ENCODE measurements around the gene SIGLEC15. TPM values are rescaled to one million over a fixed set of nuclear protein-coding genes. Genes with fewer than 3 reads are reported as not detected.

The SIGLEC15 gene
- total RNA-seq, 1 donor from 2014 or later, result not detected

DNA sequence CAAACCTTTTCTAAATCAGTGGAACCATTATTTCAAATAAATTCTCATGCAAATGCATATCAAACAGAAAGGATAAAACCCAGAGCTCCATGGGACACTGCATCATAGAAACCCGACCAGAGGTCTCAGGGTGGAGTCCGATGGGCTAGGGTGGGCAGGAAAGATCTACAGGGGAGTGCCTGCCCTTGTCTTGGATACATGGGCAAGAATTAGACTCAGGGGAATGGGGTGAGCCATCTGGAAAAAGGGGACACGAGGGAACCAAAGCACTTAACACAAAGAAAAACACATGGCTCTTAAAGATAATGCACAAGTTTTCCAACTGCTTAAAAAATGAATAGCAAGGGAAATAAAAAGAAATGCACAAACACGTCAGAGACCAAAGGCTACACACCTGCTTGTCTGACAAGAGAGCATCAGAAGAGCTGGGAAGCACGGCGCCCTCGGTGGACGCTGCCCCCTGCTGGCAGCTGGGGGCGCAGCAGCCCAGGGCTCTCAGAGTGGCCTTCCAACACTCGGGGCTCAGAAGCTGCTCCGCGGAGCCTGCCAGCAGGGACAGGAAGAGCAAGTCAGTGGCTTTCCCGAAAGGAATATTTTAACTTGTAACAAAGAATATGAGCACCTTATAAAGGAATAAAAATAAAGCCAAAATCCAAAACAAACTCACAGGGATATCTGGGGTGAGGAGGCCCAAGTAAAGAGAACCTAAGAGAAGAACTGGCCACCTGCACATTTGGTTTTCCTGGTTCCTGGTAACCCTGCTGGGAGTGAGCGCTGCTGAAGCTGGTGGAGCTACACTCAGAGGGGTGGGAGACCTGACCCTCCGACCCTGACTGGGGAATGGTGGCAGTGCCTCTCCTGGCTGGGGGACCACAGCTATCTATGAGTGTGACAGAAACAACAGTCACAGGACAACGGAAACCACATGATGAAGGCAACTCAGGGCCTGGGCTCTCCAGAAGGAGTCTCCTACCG is 54.5 kb downstream of the SIGLEC15 start:
- Mint-ChIP-seq H3K4me3 (no peak overlapping the region), H3K36me3 (ENCODE audit: low read depth) (peaks cover 46% of the 10 kb centered on the region), H3K9me3 (peaks cover 6% of the 10 kb centered on the region), H3K27me3 (ENCODE audit: insufficient read depth) (no peaks in the 10 kb centered on the region), H3K4me1 (ENCODE audit: low read depth) (peaks cover 14% of the 10 kb centered on the region), H3K27ac (no peak overlapping the region)
- DNase-seq (ENCODE audit: low spot score), result peak; percentile 64
- intact Hi-C loops (cut with micrococcal nuclease), result loop anchor here (1.0 to 10.0 kb wide), 7 partner anchors 17 to 1155 kb away; no protein-coding TSS in a partner anchor

DNA sequence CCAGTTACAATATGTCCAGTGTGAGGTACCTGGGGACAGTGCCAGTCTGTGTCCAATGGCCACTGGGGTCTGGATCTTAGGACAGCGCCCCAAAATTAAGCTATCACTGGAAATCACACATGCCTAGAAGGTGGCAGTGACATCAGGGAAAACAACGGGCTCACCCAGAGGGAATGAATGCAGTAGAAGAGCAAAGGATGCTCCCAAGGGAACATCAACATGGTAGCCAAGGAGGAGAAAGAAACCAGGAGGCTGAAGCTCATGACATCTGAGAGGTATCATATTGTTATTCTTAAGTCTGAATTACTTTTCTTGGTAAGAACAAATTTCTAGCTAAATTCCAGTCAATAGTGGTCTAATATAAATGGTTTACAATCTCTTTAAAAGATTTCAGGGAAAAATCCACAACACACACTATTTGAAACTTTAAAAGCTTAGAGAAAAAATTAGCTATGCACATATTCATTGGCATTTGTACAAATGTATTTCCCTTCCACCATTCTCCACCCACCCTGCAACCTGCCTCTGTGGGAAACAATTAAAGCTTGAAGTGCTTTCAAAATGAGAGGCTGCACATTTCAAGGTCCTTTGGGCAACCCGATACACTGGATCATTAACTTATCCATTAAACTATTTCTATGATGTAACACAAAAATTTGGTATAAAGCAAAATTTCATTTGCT is 55.5 kb downstream of the SIGLEC15 start:
- H3K27me3 Mint-ChIP-seq (ENCODE audit: insufficient read depth), result no peaks in the 10 kb centered on the region
- peaks cover 7% of the 10 kb centered on the region for H3K4me1 Mint-ChIP-seq (ENCODE audit: low read depth)
- no peak for DNase-seq (ENCODE audit: low spot score)
- no peak overlapping the region for H3K4me3 Mint-ChIP-seq
- peaks cover 45% of the 10 kb centered on the region for H3K36me3 Mint-ChIP-seq (ENCODE audit: low read depth)
- no peaks in the 10 kb centered on the region for H3K9me3 Mint-ChIP-seq
- no peak overlapping the region for H3K27ac Mint-ChIP-seq
- intact Hi-C loops (cut with micrococcal nuclease), result loop anchor here (1.0 to 2.0 kb wide), 5 partner anchors 18 to 260 kb away; no protein-coding TSS in a partner anchor

DNA sequence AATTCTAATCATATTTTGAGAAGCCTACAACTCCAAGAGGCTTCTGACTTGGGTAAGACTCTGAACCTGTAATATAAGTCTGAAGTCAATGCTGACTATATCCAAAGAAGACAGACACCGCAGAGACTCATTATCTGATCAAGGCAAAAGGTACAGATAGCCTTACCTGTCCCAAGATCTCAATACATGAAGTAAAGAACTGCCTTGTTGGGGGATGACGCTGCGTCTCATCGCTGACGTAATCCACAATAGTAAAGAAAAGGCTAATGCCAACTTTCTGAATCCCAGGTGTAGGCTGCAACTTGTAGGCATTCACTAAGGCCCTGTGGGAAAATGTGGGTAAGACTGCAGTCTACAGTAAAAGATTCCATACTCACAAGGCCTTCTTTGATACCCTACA is 62.1 kb downstream of the SIGLEC15 start:
- Mint-ChIP-seq H3K36me3 (ENCODE audit: low read depth) (peaks cover 25% of the 10 kb centered on the region), H3K4me1 (ENCODE audit: low read depth) (no peaks in the 10 kb centered on the region), H3K4me3 (no peak overlapping the region), H3K9me3 (no peaks in the 10 kb centered on the region), H3K27me3 (ENCODE audit: insufficient read depth) (no peaks in the 10 kb centered on the region), H3K27ac (no peak overlapping the region)
- intact Hi-C loops (cut with micrococcal nuclease), result no loop called here
- DNase-seq (ENCODE audit: low spot score), result no peak

DNA sequence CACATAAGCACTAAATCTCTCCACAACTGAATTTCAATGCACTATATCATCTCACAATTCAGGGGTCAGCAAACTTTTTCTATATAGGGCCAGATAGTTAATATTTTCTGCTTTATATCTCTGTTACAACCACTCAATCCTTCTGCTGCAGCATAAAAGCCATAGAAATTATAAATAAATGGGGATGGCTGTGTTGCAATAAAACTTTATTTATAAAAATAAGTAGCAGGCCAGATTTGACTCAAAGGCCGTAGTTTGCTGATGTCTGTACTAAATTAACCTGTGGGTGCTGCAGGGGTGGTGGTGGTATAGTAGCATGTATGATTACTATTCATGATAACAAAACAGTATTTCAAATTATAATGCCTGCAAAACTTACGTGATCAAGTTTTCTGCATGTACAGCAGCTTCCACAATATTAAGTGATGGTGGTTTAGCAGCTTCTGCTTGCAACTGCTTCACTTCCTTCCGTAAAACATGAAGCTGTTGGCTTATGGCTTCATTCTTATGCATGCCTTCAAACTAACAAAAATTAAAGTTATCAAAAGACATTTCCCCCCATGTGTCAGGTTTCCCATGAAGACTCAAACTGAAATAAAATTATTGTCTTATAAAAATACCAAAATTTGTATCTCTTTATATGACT is 64.1 kb downstream of the SIGLEC15 start:
- Mint-ChIP-seq H3K27ac (no peak overlapping the region), H3K4me3 (no peak overlapping the region), H3K9me3 (no peaks in the 10 kb centered on the region), H3K36me3 (ENCODE audit: low read depth) (peaks cover 21% of the 10 kb centered on the region), H3K4me1 (ENCODE audit: low read depth) (no peaks in the 10 kb centered on the region), H3K27me3 (ENCODE audit: insufficient read depth) (no peaks in the 10 kb centered on the region)
- DNase-seq (ENCODE audit: low spot score), result no peak
- intact Hi-C loops (cut with micrococcal nuclease), result no loop called here

DNA sequence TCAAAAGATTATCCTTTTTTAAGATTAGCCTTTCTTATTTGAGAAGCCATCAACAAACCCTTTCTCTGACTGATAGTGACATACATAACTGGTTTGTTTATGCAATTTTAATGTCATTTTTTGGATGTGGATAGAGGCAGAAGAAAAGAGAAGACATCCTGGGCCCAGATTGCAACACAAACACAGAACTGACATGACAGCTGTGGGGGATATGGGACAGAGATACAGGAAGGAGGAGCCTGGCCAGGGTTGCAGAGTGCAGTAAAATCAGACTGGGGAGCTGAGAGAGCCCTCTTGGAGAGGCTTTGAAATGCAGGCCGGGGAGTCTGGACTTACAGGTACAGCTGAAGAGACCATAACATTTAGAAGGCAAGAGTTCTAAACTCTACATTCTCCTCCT is 65.1 kb downstream of the SIGLEC15 start:
- peaks cover 1% of the 10 kb centered on the region for H3K4me1 Mint-ChIP-seq (ENCODE audit: low read depth)
- H3K36me3 Mint-ChIP-seq (ENCODE audit: low read depth), result peaks cover 26% of the 10 kb centered on the region
- H3K9me3 Mint-ChIP-seq, result no peaks in the 10 kb centered on the region
- no peak overlapping the region for H3K4me3 Mint-ChIP-seq
- intact Hi-C loops (cut with micrococcal nuclease), result no loop called here
- no peak for DNase-seq (ENCODE audit: low spot score)
- H3K27ac Mint-ChIP-seq, result no peak overlapping the region
- H3K27me3 Mint-ChIP-seq (ENCODE audit: insufficient read depth), result no peaks in the 10 kb centered on the region

DNA sequence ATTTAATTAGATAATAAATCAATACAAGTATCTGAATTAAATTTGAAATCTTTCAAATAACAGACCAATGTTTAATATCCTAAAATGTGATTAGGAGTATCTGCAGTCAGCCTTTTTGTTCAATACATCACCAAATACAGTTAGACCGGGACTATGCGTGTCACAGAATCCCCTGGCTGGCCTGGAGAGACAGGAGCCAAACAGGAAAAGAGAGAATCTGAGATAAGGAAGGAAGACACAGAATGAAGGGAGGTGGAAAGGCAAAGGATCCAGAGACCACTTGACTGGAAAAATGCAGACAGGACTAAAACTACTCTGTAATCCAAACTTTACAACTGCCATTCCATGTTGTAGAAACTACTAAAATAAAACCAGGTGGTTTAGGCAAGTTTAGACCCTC is 66.3 kb downstream of the SIGLEC15 start:
- H3K36me3 Mint-ChIP-seq (ENCODE audit: low read depth), result peaks cover 20% of the 10 kb centered on the region
- intact Hi-C loops (cut with micrococcal nuclease), result no loop called here
- H3K4me3 Mint-ChIP-seq, result no peak overlapping the region
- no peaks in the 10 kb centered on the region for H3K27me3 Mint-ChIP-seq (ENCODE audit: insufficient read depth)
- H3K27ac Mint-ChIP-seq, result no peak overlapping the region
- DNase-seq (ENCODE audit: low spot score), result no peak
- H3K4me1 Mint-ChIP-seq (ENCODE audit: low read depth), result peaks cover 5% of the 10 kb centered on the region
- no peaks in the 10 kb centered on the region for H3K9me3 Mint-ChIP-seq

Other genes with a start within 250 kb of the SIGLEC15 start
- gene SLC14A2, start 210.2 kb upstream of the SIGLEC15 start, total RNA-seq, result not detected in 2 replicates
- gene SLC14A1, start 101.5 kb upstream of the SIGLEC15 start, total RNA-seq, result 0.10 and 0.49 TPM in 2 replicates
- gene EPG5, start 141.7 kb downstream of the SIGLEC15 start, total RNA-seq, result 14.3 and 14.6 TPM in 2 replicates
- 19.2 and 23.6 TPM in 2 replicates for gene PSTPIP2, start 246.6 kb downstream of the SIGLEC15 start, total RNA-seq